GM23338 (cell line): Measurements from ENCODE around the gene SPATS1. TPM values are rescaled to one million over a fixed set of nuclear protein-coding genes. Genes with fewer than 3 reads are reported as not detected.

ENCODE experiments used
- ATAC-seq: fragments of 200-7000 bp; cut with Tn5 transposase; 3 replicates; pipeline ENCODE4 v1.9.1; 2020
- DNase-seq: peaks from one replicate; pipeline ENCODE4 v3.0.0-alpha.2; 2015; ENCODE audit warnings: low spot score
- H2AFZ ChIP-seq: fragments of 200-600 bp; sonication (generic); 2 replicates; pipeline ENCODE4 v1.8.0; 2016; ENCODE audit warnings: antibody characterized with exemption, mild to moderate bottlenecking, moderate library complexity
- H3F3A ChIP-seq: fragments of 200-600 bp; sonication (generic); replicated peaks from 2 replicates; pipeline ENCODE4 v1.8.0; 2017; ENCODE audit warnings: antibody characterized with exemption, mixed run types, low read depth
- H3K27ac ChIP-seq: fragments of 200-600 bp; sonication (generic); 2 replicates; pipeline ENCODE4 v1.6.1; 2016; ENCODE audit warnings: low read depth
- H3K27me3 ChIP-seq: fragments of 200-600 bp; sonication (generic); 2 replicates; pipeline ENCODE4 v1.8.0; 2016; ENCODE audit warnings: mild to moderate bottlenecking, mixed run types, moderate library complexity; ENCODE audit not compliant: insufficient read depth
- H3K36me3 ChIP-seq: fragments of 200-600 bp; sonication (generic); 2 replicates; pipeline ENCODE4 v1.8.0; 2016; ENCODE audit warnings: mild to moderate bottlenecking; ENCODE audit not compliant: insufficient read depth
- H3K4me1 ChIP-seq: fragments of 200-600 bp; sonication (generic); 2 replicates; pipeline ENCODE4 v1.8.0; 2016; ENCODE audit warnings: mild to moderate bottlenecking, moderate library complexity; ENCODE audit not compliant: insufficient read depth
- H3K4me2 ChIP-seq: fragments of 200-600 bp; sonication (generic); 2 replicates; pipeline ENCODE4 v1.7.1; 2017; ENCODE audit warnings: mixed run types
- H3K4me3 ChIP-seq: fragments of 200-600 bp; sonication (generic); 2 replicates; pipeline ENCODE4 v1.6.1; 2016; ENCODE audit warnings: mixed run types
- H3K79me2 ChIP-seq: fragments of 200-600 bp; sonication (generic); replicated peaks from 2 replicates; pipeline ENCODE4 v1.8.0; 2017; ENCODE audit warnings: mild to moderate bottlenecking; ENCODE audit not compliant: insufficient read depth
- H3K9me2 ChIP-seq: fragments of 200-600 bp; sonication (generic); 2 replicates; pipeline ENCODE4 v1.8.0; 2017; ENCODE audit not compliant: insufficient read depth
- H4K20me1 ChIP-seq: fragments of 200-600 bp; sonication (generic); replicated peaks from 2 replicates; pipeline ENCODE4 v1.8.0; 2017; ENCODE audit warnings: mild to moderate bottlenecking; ENCODE audit not compliant: insufficient read depth
- H3K27ac Mint-ChIP-seq: 2 replicates; pipeline ENCODE4 v1.8.0; 2020; ENCODE audit warnings: inconsistent platforms, mild to moderate bottlenecking, moderate library complexity, mixed read lengths
- H3K27me3 Mint-ChIP-seq: 3 replicates; pipeline ENCODE4 v1.8.0; 2022; ENCODE audit warnings: low read depth, mild to moderate bottlenecking, moderate library complexity, mixed read lengths, inconsistent platforms; ENCODE audit not compliant: insufficient read depth, poor library complexity
- H3K36me3 Mint-ChIP-seq: 3 replicates; pipeline ENCODE4 v1.8.0; 2021; ENCODE audit warnings: low read depth, mild to moderate bottlenecking, inconsistent platforms, moderate library complexity, mixed read lengths
- H3K4me1 Mint-ChIP-seq: 3 replicates; pipeline ENCODE4 v1.8.0; 2020; ENCODE audit warnings: mild to moderate bottlenecking, inconsistent platforms, mixed read lengths
- H3K4me3 Mint-ChIP-seq: 3 replicates; pipeline ENCODE4 v1.8.0; 2021; ENCODE audit warnings: moderate library complexity, mild to moderate bottlenecking, inconsistent platforms, mixed read lengths
- H3K9me3 Mint-ChIP-seq: 3 replicates; pipeline ENCODE4 v1.8.0; 2020; ENCODE audit warnings: moderate library complexity, mild to moderate bottlenecking, inconsistent platforms, mixed read lengths
- CREB1 ChIP-seq: fragments of 250-450 bp; sonication (Bioruptor Pico); IDR thresholded peaks from 2 replicates; pipeline ENCODE4 v1.5.0; 2020; ENCODE audit warnings: low read depth, mild to moderate bottlenecking, moderate library complexity
- EZH2phosphoT487 ChIP-seq: fragments of 200-600 bp; sonication (generic); IDR thresholded peaks from one replicate; pipeline ENCODE4 v1.8.1; 2018; ENCODE audit warnings: antibody characterized with exemption; ENCODE audit not compliant: unreplicated experiment
- JUNB ChIP-seq: IDR thresholded peaks from one replicate; pipeline ENCODE4 v1.6.1; 2016; ENCODE audit warnings: antibody characterized with exemption; ENCODE audit not compliant: unreplicated experiment
- NANOG ChIP-seq: IDR thresholded peaks from 2 replicates; pipeline ENCODE4 v1.6.1; 2016; ENCODE audit warnings: antibody characterized with exemption, borderline replicate concordance
- POLR2AphosphoS5 ChIP-seq: IDR thresholded peaks from 2 replicates; pipeline ENCODE4 v1.6.1; 2016; ENCODE audit warnings: antibody characterized with exemption, low read depth
- STAT1 ChIP-seq: IDR thresholded peaks from one replicate; pipeline ENCODE4 v1.6.1; 2016; ENCODE audit warnings: antibody characterized with exemption; ENCODE audit not compliant: unreplicated experiment
- ZNF114 ChIP-seq: fragments of 250-450 bp; sonication (Bioruptor Pico); IDR thresholded peaks from 2 replicates; pipeline ENCODE4 v1.5.0; 2020; ENCODE audit warnings: mild to moderate bottlenecking, moderate library complexity
- ZNF331 ChIP-seq: fragments of 250-450 bp; sonication (Bioruptor Pico); IDR thresholded peaks from 2 replicates; pipeline ENCODE4 v1.5.0; 2020; ENCODE audit warnings: low read depth, mild to moderate bottlenecking, moderate library complexity
- polyA plus RNA-seq: library from polyadenylated mRNA; unstranded; fragments of >200 nt; fragmentation: Nextera tagmentation; extraction: Ambion mirVana; gene quantifications from 2 replicates; pipeline ENCODE4 v1.2.1, GENCODE V29; 2016
- total RNA-seq: library from RNA; depleted of rRNA; stranded (reverse); fragments of >200 nt; shearing (Covaris generic); gene quantifications from 2 replicates; pipeline ENCODE4 v1.2.3, GENCODE V29; 2014
- TF ChIP-seq, protein P1 (sequence below): IDR thresholded peaks from one replicate; pipeline ENCODE4 v1.6.1; 2018; ENCODE audit warnings: antibody characterized with exemption; ENCODE audit not compliant: unreplicated experiment
- TF ChIP-seq, protein P2 (sequence below), 2 experiments: fragments of 200-600 bp in 1 of 2; sonication (generic) in 1 of 2; conservative IDR thresholded peaks; 2 replicates each; pipeline versions ENCODE4 v1.5.1 to v1.6.1; 2016 to 2017; ENCODE audit warnings: antibody characterized with exemption in 2 of 2, low read depth in 2 of 2, mild to moderate bottlenecking in 2 of 2, moderate library complexity in 1 of 2
- TF ChIP-seq, protein P3 (sequence below): fragments of 250-450 bp; sonication (Bioruptor Pico); IDR thresholded peaks from 2 replicates; pipeline ENCODE4 v1.5.0; 2020; ENCODE audit warnings: mild to moderate bottlenecking, moderate library complexity

Gene SPATS1
- total and polyA plus RNA-seq, 2 experiments from 2014 or later = not detected

DNA sequence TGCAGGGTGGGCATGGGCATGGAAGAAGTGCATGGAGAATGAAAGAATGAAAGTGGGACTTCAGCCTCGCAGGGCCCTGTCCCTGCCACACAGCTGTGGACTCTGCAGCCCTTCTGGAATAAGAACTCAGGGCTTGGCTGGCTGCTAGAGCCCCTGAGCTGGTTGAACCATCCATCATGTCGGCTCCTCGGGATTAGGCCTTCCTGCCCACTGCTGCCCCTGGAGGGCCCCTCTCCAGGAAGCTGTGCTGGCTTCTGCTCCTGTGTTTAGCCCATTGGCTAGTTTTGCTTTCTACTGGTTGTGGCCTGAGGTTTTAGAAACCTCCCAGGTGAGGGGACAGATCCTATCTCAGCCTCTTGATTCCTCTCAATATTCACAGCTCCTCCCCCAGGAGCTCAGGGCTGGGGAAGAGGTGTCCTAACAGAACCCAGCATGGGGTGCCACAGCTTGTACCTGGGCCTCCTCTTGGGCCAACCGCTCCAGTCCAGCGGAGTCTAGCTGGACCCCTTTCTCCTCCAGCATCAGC is 37.2 kb upstream of the SPATS1 start (continued):
- TF ChIP-seq, protein P1, sequence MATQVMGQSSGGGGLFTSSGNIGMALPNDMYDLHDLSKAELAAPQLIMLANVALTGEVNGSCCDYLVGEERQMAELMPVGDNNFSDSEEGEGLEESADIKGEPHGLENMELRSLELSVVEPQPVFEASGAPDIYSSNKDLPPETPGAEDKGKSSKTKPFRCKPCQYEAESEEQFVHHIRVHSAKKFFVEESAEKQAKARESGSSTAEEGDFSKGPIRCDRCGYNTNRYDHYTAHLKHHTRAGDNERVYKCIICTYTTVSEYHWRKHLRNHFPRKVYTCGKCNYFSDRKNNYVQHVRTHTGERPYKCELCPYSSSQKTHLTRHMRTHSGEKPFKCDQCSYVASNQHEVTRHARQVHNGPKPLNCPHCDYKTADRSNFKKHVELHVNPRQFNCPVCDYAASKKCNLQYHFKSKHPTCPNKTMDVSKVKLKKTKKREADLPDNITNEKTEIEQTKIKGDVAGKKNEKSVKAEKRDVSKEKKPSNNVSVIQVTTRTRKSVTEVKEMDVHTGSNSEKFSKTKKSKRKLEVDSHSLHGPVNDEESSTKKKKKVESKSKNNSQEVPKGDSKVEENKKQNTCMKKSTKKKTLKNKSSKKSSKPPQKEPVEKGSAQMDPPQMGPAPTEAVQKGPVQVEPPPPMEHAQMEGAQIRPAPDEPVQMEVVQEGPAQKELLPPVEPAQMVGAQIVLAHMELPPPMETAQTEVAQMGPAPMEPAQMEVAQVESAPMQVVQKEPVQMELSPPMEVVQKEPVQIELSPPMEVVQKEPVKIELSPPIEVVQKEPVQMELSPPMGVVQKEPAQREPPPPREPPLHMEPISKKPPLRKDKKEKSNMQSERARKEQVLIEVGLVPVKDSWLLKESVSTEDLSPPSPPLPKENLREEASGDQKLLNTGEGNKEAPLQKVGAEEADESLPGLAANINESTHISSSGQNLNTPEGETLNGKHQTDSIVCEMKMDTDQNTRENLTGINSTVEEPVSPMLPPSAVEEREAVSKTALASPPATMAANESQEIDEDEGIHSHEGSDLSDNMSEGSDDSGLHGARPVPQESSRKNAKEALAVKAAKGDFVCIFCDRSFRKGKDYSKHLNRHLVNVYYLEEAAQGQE = no peak
- no peak for TF ChIP-seq JUNB

DNA sequence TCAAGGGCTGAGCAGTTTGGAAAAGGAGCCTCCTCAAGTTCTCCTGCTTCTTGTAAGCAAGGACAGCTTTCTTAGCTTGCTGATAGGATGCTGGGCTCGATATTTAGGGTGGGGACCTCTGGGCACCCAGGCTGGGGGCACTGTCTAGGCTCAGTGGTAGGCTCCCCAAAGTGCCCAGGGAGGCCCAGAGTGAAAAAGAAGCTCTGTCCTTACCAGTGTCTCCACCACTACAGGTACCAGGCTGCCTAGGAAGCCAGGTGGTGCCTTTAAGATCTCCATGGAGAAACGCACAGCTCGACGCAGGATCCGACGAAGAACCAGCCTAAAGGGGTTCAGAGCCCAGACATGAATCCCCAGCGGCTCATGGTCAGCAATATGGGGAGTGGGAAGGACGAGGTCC is 35.7 kb upstream of the SPATS1 start:
- H3F3A ChIP-seq = no peaks in the 10 kb centered on the region
- H3K4me1 ChIP-seq = no peaks in the 10 kb centered on the region
- no peak overlapping the region for H3K27ac ChIP-seq
- H2AFZ ChIP-seq = no peak overlapping the region
- no peak for ATAC-seq
- Mint-ChIP-seq H3K27ac (no peak overlapping the region), H3K27me3 (peaks cover 10% of the 10 kb centered on the region), H3K4me3 (no peak overlapping the region), H3K4me1 (peaks cover 2% of the 10 kb centered on the region; the same call in 2 of the 3 replicates), H3K36me3 (peaks cover 82% of the 10 kb centered on the region), H3K9me3 (no peaks in the 10 kb centered on the region; the same call in 2 of the 3 replicates)
- DNase-seq = no peak
- no peaks in the 10 kb centered on the region for H3K27me3 ChIP-seq
- no peaks in the 10 kb centered on the region for H4K20me1 ChIP-seq
- H3K4me2 ChIP-seq = no peak overlapping the region
- H3K9me2 ChIP-seq = no peaks in the 10 kb centered on the region
- no peak overlapping the region for H3K4me3 ChIP-seq
- H3K36me3 ChIP-seq = peaks cover 19% of the 10 kb centered on the region
- H3K79me2 ChIP-seq = 0 out of 2 replicates have a peak, but pooled peaks cover 1% of the 10 kb centered on the region
- TF ChIP-seq NANOG (no peak), JUNB (no peak), CREB1 (no peak), POLR2AphosphoS5 (no peak), ZNF114 (no peak), STAT1 (no peak), EZH2phosphoT487 (no peak), ZNF331 (no peak)
- TF ChIP-seq, protein P2, sequence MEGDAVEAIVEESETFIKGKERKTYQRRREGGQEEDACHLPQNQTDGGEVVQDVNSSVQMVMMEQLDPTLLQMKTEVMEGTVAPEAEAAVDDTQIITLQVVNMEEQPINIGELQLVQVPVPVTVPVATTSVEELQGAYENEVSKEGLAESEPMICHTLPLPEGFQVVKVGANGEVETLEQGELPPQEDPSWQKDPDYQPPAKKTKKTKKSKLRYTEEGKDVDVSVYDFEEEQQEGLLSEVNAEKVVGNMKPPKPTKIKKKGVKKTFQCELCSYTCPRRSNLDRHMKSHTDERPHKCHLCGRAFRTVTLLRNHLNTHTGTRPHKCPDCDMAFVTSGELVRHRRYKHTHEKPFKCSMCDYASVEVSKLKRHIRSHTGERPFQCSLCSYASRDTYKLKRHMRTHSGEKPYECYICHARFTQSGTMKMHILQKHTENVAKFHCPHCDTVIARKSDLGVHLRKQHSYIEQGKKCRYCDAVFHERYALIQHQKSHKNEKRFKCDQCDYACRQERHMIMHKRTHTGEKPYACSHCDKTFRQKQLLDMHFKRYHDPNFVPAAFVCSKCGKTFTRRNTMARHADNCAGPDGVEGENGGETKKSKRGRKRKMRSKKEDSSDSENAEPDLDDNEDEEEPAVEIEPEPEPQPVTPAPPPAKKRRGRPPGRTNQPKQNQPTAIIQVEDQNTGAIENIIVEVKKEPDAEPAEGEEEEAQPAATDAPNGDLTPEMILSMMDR (conservative IDR thresholded peaks at IDR 0.05; ENCODE audit: low read depth in 2 of 2) = no peak
- TF ChIP-seq, protein P3, sequence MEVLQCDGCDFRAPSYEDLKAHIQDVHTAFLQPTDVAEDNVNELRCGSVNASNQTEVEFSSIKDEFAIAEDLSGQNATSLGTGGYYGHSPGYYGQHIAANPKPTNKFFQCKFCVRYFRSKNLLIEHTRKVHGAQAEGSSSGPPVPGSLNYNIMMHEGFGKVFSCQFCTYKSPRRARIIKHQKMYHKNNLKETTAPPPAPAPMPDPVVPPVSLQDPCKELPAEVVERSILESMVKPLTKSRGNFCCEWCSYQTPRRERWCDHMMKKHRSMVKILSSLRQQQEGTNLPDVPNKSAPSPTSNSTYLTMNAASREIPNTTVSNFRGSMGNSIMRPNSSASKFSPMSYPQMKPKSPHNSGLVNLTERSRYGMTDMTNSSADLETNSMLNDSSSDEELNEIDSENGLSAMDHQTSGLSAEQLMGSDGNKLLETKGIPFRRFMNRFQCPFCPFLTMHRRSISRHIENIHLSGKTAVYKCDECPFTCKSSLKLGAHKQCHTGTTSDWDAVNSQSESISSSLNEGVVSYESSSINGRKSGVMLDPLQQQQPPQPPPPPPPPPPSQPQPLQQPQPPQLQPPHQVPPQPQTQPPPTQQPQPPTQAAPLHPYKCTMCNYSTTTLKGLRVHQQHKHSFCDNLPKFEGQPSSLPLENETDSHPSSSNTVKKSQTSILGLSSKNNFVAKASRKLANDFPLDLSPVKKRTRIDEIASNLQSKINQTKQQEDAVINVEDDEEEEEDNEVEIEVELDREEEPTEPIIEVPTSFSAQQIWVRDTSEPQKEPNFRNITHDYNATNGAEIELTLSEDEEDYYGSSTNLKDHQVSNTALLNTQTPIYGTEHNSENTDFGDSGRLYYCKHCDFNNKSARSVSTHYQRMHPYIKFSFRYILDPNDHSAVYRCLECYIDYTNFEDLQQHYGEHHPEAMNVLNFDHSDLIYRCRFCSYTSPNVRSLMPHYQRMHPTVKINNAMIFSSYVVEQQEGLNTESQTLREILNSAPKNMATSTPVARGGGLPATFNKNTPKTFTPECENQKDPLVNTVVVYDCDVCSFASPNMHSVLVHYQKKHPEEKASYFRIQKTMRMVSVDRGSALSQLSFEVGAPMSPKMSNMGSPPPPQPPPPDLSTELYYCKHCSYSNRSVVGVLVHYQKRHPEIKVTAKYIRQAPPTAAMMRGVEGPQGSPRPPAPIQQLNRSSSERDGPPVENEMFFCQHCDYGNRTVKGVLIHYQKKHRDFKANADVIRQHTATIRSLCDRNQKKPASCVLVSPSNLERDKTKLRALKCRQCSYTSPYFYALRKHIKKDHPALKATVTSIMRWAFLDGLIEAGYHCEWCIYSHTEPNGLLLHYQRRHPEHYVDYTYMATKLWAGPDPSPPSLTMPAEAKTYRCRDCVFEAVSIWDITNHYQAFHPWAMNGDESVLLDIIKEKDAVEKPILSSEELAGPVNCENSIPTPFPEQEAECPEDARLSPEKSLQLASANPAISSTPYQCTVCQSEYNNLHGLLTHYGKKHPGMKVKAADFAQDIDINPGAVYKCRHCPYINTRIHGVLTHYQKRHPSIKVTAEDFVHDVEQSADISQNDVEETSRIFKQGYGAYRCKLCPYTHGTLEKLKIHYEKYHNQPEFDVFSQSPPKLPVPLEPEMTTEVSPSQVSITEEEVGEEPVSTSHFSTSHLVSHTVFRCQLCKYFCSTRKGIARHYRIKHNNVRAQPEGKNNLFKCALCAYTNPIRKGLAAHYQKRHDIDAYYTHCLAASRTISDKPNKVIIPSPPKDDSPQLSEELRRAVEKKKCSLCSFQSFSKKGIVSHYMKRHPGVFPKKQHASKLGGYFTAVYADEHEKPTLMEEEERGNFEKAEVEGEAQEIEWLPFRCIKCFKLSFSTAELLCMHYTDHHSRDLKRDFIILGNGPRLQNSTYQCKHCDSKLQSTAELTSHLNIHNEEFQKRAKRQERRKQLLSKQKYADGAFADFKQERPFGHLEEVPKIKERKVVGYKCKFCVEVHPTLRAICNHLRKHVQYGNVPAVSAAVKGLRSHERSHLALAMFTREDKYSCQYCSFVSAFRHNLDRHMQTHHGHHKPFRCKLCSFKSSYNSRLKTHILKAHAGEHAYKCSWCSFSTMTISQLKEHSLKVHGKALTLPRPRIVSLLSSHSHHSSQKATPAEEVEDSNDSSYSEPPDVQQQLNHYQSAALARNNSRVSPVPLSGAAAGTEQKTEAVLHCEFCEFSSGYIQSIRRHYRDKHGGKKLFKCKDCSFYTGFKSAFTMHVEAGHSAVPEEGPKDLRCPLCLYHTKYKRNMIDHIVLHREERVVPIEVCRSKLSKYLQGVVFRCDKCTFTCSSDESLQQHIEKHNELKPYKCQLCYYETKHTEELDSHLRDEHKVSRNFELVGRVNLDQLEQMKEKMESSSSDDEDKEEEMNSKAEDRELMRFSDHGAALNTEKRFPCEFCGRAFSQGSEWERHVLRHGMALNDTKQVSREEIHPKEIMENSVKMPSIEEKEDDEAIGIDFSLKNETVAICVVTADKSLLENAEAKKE (CRISPR knock-in tag) = no peak
